GM18508 (cell line): ENCODE measurements around the gene MBTPS1.

Source experiments
- ATAC-seq: cut with Tn5 transposase; IDR thresholded peaks from one replicate; pipeline ENCODE4 v1.9.1; 2021; ENCODE audit warnings: moderate number of reproducible peaks; ENCODE audit not compliant: insufficient read depth, unreplicated experiment

Gene MBTPS1

DNA sequence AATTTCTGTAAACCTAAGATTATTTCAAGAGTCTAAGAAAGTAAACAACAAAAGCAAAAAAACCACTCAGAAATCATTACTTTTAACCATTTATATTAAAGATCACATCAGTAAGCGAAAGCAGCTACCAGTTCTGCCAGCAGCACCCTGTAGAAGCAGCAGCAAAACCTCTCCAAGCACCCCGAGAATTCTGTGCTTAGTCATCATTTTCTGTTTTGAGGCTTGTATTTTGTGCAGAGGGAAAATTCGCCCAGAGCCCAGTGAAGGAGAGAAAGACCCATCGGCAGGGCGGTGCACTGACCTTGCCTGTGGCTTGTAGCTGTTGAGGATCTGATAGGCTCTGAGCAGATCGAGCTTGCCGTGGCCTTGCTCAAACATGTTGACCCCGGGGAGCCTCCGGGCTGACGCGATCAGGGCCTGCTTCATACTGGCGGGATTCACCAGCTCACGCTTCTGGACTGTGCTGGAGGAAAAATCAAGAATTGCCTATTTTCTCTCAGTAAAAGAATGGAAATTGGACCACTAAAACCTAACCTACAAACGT is 35.2 kb downstream of the MBTPS1 start:
- no peak for ATAC-seq

DNA sequence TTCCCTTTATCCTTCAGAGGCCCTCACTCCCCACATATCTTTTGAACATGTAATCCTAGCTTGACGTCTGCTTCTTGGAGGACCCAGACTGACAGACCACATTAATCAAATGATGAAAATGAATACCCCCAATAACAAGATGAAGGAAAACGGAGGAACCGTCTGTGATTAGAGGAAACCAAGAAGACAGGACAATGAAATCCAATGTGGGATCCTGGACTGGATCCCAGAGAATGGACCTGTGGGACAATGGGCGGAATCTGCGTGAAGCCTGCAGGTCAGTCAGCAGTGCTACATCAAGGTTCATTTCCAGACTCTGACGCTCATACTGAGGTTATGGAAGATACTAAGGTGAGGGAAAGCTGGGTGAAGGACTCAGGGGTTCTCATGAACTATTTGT is 35.9 kb downstream of the MBTPS1 start:
- ATAC-seq = no peak

DNA sequence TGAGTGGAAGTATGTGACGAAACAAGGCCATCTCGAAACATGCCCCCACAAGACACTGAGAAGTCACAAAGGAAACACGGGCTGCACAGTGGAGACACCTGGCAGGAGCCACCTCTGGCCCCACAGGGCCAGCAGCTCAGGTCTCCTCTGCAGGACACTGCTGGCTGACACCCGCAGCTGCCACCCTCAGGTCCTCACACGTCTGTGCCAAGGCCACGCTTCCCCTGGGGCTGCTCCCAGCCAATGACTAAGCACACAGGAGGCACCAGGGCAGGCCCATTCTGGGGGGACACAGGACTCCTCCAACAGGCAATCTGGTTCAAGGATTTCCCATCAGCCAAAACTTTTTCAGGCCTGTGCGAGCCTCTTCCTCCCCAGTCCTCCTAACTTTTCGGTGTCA is 36.4 kb downstream of the MBTPS1 start:
- no peak for ATAC-seq

DNA sequence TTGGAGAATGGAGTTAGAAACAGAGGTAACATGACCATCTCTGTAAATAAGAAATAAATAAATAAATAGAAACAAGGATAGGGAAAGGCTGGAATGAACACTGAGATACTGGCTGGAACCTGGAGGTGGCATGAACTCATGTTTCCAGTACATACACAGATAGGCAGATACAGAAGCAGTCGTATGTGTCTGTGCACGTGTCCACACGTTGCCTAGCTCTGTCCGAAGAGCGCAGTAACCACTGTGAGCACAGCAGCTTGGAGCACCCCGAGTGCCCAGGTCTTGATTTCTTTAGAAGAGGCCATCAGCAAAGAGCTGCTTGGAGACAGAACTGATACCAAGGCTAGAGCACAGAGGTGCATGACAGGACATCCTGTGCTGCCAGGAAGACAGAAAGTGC is 37.1 kb downstream of the MBTPS1 start:
- no peak for ATAC-seq

DNA sequence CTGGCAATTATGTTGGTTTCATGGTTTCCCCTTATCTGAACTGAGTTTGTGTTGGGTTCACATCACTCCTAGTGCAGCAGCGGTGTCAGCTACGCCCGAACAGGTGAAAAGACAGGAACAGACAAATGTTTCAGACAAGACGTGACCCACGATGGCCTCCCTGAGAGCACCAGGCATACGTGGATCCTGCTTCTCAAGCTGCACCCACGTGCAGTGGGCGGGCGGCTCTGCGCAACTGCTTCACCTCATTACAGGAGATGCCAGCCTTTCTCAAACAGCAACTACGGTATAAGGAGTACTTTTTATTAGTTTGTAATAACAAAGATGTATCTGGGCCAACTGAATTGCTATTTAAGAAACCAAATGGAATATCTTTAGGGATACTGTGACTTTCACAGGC is 41.4 kb downstream of the MBTPS1 start:
- no peak for ATAC-seq

DNA sequence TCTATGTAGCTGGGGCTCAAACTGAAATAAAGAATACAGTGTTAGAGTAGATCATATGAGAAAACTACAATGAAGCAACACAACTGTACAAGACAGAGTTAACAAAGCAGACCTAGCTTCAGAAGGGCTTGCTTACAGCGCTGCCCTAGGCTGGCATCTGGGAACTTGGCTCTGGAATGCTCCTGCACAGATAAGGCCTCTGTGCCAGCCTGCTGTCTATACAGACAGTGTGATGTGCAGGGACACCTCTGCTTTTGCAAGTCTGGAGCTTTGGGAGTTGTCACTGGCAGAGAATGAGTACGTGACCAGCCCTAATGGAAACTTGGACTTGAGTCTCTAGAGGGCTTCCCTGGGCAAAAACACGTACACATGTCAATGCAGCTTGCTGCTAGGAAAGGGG is 42.0 kb downstream of the MBTPS1 start:
- ATAC-seq = no peak

DNA sequence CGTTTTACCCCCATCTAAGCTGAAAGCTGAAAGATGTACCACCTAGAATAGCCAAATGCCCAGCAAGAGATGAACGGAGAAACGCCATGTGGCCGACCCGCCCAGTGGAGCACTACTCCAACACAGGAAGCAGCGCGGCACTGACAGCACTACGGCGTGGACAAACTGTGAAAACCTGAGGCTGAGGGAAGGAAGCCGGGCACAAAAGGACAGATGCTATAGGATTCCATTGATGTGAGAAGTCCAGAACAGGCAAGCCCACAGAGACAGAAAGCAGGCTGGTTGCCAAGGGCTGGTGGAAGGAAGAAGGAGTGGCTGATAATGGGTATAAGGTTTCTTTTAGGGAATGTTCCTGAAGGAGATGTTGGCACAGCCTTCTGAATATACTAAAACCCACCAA is 44.7 kb downstream of the MBTPS1 start:
- ATAC-seq = no peak

DNA sequence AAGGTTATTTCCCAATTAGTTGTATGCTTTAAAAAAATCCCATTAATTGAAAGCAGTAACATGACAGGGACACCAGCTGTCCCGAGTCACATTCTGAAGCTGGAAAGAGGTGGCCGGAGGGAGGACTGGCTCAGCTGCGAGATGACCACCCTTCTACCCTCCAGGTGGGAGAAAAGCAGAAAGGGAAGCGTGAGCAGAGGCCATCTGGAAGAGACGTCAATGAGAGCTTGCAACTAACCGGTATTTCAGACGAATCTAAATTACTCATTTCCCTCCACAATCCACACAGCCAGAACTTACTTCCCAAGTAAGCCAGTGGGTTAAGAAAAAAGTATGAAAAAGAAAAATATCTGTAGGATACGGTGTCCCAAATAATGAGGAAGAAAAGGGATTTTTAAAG is 45.6 kb downstream of the MBTPS1 start:
- no peak for ATAC-seq

DNA sequence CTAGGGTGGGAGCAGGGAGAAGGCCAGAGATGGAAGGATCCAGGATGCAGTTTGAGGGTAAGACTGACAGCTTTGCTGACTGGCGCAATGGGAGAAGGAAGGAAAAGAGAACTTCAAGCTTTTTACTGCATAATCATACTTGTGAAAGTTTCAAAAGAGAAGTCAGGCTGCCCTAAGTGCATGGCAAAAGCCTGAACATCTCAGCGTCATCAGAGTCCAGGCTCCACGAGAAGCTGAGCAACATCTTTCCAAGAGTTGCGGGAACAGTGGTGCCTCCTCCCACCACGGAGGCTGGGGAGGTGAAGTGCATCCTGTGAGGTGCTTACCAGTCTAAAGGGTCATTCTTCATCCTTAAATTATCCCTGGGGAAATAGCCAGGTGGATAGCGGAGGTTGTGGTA is 47.2 kb downstream of the MBTPS1 start:
- ATAC-seq = no peak

DNA sequence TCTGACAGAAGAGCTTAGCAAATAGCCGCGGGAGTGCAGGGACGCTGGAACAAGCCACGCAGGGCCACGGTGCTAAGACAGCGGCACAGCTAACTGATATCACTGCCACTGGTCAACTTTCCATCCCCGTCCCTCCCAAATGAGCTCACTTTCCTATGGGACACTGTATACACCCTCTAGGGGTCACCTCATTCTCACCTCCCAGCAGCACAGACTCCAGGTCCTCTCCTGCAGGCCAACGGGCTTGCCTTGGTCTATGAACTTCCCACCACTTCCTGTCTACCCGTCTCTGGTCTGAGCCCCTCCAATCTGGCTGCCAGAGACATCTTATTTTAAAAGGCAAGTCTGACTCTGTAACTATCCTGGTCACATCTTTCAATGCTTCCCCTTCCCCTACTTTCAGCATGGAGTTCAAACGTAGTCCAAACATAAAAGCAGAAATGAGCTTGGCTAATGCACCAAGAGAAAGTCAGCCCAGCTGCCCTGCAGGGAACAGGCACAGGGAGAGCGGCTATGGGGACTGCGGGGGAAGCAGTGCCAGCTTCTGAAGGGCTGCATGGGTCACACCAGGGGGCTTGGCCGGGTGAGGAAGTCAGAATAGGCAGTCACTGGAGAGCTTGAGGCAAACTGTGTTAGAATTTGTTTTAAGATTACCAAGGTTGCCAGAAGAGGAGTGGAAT is 47.8 kb downstream of the MBTPS1 start:
- ATAC-seq = no peak

DNA sequence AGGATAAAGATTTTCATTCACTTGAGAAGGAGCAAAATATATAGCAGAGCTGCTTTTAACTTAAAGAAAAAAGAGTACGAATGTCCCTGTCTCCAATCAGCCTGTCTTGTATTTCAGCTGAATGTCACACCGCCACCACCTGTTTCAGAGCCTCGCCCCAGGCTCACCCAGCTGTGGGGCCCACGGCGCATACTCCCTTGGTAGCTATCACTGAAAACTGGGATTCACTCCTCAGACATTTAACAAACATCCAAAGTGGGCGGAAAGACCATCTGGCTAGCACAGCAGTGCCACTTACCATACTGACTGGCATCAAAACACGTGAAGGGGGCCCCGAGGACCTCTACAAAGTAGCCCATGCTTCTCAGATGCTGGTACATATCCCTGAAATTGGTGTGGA is 48.7 kb downstream of the MBTPS1 start:
- ATAC-seq = no peak

DNA sequence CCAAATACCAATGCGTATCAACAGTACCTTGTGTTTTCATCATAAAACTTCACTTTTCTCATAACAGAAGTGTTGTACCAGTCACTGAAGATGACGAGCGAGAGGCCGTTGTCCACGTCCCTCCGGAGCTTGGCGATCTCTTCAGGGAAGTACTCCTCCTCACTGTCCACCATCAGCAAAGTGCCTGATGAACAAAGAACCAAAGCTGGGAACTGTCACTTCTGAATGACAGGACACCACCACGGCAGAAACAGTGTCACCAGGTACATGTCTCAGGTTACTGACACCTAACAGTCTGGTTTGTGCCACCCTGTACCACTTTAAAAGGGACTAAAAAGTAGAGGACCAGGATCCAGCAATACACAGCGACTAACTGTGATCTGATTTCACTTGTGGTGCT is 49.1 kb downstream of the MBTPS1 start:
- no peak for ATAC-seq

DNA sequence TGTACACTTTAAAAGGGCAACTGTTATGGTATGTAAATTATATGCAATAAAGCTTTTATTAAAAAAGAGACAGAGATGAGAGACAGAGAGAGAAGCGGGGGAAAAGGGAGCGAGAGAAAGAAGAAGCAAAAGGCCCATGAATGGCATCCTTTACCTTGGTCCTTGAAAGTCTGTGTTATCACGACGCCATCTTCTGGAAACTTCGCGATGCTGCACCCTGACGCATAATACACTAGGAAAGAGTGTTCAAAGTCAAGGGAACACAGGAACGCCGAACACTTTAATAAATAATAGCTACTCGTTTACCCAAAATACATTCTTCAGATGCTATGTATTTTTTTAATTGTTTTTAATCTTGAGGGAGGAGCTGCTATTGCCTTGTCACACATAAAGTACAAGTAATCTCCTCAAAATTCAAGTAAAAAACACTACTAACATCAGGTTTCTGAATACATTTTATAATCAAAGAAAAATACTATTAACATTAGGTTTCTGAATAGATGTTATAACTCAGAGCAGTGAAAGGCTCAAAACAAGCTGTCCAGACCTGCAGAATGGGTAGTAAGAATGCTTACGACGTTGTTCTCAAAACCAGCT is 51.1 kb downstream of the MBTPS1 start:
- ATAC-seq = no peak

DNA sequence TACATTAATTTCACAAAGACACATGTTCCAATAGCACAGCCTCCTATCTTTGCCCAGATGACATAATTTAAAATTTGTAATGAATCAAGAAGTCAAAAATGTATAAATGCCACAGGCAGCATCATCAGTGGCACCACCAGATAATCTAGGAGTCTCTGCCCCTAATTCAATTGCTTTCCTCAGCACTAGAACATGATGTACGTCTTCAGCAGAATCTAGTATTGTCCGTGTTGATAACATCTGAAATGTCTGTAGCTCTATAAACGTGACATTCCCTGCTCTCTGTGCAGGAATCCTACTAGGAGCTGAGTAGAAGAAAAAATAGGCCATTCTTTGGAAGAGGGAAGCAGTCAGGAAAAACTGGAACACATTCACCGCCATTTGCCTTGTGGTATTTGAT is 52.8 kb downstream of the MBTPS1 start:
- ATAC-seq = no peak

DNA sequence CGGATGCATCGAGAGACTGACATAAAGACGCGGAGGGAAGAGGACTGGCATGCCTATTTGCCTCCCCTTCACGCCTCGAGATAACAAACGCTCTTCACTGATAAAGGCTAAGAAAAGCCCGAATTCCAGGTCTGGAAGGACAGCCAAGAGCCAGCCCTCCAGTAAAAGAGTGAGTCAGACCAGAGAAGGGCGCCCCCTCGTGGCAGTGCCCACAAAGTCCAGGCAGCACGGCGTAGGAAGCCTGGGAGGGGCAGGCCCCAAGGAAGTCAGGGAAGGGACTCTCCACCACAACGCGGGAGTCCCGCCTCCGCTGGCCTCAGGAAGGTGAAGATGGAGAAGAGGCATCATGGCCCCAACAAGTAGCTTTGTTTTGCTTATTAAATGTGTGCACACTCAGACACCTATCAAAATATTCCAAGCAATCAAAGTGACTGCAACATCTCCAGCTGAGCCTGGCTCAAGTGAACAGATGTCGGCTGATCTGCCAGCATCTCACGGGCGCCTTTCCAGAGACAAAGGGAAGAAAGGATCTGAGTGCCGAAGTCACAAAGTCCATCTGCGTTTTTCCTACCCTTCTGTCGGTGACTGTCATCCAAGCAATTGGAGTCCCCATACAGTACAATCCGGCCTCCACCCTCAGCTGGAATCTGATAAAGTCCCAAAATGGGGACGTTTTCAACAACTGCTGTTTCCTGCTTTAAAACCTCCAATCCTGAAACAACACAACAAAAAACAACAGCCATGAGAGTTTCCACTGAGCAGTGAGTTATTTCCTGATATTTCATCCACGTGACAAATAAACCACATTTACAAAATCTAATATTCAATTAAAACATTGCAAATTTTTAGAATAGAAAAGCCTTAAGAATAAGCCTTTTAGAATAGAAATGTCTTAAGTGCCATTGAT is 53.8 kb downstream of the MBTPS1 start:
- ATAC-seq = no peak

DNA sequence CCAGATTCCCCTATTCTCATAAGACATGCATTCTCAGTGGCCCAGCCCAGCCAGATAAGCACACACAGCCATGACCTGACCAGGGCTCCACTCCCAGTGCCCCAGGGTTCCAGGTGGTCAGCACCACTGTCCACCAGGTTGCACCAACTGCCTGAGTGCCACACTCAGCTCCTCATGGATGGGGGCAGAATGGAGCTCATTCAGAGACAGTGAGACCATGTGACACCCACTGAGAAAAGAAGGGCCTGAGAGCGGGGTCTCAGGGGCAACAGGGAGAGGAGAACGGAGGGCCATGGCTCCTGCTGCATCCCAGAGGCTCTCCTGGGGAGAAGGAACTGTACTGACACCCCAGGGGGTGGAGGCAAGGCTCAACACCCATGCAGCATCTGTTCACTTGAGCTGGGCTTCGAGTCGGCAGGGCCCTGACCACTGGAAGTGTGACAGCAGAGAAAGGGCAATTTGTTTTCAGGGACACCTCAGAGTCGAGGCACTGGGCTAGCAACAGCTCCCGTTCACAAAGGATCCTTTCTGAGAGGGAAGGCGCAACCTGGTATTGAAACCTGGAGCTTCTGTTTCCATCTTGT is 55.4 kb downstream of the MBTPS1 start:
- ATAC-seq = no peak

DNA sequence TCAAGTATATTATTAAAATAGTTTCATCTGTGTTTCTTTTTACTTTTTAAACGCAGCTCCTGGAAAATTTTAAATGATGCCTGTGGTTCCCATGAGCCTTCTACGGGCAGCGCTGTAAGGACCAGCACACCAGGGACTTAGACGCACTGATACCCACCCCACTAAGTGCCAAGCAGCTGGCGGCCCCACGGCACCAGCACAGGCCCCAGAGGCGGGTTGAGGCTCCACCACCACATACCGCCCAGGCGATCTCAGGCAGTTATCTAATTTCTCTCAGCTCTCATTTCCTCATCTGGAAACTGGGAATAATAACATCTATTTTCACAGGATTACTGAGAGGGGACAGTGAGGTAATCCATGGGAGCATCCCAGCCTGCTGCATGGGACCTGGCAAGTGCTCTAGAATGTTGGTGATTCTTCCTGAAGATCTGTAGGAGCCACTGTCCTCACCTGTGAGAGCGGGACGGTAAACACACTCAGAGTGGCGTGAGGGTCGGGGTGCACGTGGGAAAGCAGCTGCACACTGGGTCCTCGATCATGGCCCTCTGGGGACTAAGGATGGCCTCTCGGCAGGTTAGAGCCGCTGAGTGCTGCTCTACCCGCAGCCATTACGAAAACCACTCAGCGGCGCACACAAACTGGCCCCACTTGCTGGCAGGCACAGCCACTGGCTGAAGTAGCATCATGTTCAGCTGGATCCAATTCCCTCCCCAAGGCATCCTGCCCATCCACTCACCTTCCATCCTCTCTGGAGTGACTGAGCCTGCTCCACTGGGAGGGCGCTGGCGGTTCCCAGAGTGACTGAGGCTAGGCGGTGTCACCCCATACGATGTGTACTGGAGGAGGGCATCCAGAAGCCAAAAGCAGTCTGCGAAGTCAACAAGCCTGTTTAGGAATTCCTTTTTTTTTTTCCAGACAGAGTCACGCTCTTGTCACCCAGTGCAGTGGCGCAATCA is 56.5 kb downstream of the MBTPS1 start:
- ATAC-seq = no peak

DNA sequence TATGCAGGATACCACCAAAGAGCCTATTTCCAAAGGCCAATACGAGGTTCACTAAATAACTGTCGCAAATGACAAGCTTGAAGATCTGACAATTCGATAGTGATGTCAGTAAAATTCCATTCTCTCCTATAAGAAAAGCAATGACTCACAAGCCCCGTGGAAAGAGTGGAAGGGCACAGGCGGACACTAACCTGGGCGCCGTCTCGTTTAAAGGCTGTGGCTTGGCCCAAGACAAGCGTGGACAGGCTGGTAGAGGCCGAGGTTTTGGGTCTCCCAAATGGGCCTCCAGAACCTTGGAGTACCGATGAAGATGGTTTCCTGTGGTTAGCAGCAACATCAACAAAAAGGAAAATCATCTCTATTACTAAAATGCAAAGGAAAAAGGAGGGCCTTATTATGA is 57.6 kb downstream of the MBTPS1 start:
- ATAC-seq = no peak

DNA sequence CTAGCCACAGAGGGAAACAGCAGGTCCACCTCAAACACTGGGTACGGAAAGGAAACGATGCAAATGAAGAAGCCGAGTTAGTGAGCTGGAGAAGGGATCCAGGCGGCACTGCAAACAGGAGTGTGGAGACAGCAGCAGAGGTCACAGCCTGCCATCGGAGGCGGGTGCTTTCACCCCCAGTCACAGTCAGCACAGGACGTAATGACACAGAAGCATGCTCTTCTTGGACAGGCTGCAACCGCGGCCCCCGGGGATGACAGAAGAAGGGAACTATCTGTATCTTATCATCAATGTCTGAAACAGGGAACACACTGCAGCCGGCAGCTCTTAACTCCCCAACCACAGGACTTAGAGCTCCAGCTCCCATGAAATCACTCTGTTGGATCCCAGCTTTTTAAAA is 58.1 kb downstream of the MBTPS1 start:
- no peak for ATAC-seq

DNA sequence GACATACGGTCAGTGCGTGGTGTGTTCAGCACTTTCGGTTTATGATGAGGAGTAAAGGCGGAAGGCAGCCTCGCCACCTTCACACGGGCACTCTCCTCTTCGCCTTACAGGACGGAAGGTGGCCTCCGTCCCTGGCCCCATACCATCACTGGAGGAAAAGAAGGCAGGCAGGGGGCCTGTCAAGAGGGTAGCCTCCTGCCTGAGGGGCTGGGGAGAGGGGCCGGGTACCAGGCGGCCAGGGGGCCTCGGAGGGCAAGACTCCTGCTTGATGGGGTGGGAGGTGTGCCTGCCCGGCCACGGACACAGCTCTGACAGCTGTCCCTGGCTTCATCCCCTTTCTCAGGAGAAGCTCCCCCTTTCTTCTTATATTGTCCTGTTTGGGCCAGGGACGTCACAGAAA is 58.5 kb downstream of the MBTPS1 start:
- no peak for ATAC-seq
